Breast epithelium (tissue), 3 donors: ENCODE measurements around the gene NAV1.

ENCODE experiments used
- CTCF ChIP-seq, 3 donors: fragments of 450-650 bp; IDR thresholded peaks; one replicate each; pipeline ENCODE4 v1.5.1; 2016 to 2017; ENCODE audit warnings: antibody characterized with exemption in 3 of 3, mild to moderate bottlenecking in 3 of 3, moderate library complexity in 3 of 3
- POLR2A ChIP-seq: fragments of 450-650 bp; IDR thresholded peaks from one replicate; pipeline ENCODE4 v1.6.1; 2016; ENCODE audit warnings: antibody characterized with exemption, mild to moderate bottlenecking, moderate library complexity
- POLR2AphosphoS5 ChIP-seq, 3 donors: sonication (generic); formaldehyde crosslinking; IDR thresholded peaks; one replicate each; pipeline ENCODE4 v1.6.1; 2017; ENCODE audit warnings: antibody characterized with exemption in 3 of 3

DNA sequence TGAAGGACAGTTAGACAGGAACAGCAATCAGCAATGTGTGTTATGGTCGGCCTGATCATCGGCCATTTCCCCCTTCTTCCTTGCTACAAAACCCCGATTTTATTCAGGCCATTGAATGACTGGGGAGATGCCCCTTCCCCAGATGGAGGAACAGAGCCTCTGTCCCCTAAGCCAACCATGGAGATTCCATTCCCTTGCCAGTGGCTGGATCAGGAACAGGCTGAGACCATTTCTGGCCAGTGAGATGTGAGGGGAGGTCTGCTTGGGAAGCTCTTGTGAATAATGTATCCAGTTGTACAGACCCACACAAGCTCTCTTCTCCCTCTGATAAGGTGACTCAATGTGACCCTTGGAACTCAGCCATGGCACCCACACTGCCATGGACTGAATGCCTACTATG is 39.7 kb upstream of the NAV1 start:
- no peak for TF ChIP-seq CTCF (IDR thresholded peaks at IDR 0.05)
- no peak for TF ChIP-seq POLR2A
- no peak for TF ChIP-seq POLR2AphosphoS5 (IDR thresholded peaks at IDR 0.05)
